Measurements from ENCODE around the gene KRTAP4-11. TPM values are rescaled to one million over a fixed set of nuclear protein-coding genes. Genes with fewer than 3 reads are reported as not detected.
"Not testable (repeated sequence)": the region's sequence is repeated elsewhere in the genome, so short reads cannot be mapped to it uniquely, and the experiment has no call there.

KRTAP4-11 gene
- total RNA-seq, 2 experiments from 2014 or later = not detected

DNA sequence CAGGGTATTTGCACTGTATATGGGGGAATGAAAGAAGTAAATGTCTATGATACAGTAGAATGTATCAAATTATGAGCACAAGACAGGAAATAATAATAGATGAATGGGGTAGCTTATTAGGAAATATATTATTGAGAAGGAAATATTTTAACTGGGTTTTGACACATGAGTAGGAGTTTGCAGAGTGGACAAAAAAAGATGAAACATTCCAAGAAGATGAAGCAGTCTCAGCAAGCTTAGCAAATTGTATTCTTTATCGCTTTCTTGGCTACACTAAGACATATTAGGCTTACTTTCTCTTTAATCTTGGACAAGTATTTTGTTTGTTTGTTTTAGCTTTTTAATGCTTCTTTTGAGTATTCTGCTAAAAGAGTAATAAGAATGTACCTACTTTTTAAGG is 14.3 kb downstream of the KRTAP4-11 start:
- no peak for DNase-seq (ENCODE audit: low spot score)
- H3K9me2 ChIP-seq (ENCODE audit: insufficient read depth, low read length) = no peaks in the 10 kb centered on the region
- ChIA-PET CTCF (ENCODE audit: unreplicated experiment) (no interaction called here), POLR2A (no interaction called here)
- H3K4me2 ChIP-seq (ENCODE audit: low read length) = no peak overlapping the region
- intact Hi-C loops (cut with micrococcal nuclease; ENCODE audit: unreplicated experiment) = no loop called here
- TF ChIP-seq EZH2phosphoT487 (IDR thresholded peaks at IDR 0.05; ENCODE audit: borderline replicate concordance, low read depth, low read length) = no peak
- TF ChIP-seq, protein P1, sequence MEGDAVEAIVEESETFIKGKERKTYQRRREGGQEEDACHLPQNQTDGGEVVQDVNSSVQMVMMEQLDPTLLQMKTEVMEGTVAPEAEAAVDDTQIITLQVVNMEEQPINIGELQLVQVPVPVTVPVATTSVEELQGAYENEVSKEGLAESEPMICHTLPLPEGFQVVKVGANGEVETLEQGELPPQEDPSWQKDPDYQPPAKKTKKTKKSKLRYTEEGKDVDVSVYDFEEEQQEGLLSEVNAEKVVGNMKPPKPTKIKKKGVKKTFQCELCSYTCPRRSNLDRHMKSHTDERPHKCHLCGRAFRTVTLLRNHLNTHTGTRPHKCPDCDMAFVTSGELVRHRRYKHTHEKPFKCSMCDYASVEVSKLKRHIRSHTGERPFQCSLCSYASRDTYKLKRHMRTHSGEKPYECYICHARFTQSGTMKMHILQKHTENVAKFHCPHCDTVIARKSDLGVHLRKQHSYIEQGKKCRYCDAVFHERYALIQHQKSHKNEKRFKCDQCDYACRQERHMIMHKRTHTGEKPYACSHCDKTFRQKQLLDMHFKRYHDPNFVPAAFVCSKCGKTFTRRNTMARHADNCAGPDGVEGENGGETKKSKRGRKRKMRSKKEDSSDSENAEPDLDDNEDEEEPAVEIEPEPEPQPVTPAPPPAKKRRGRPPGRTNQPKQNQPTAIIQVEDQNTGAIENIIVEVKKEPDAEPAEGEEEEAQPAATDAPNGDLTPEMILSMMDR (conservative IDR thresholded peaks at IDR 0.05; ENCODE audit: low read length) = no peak
- H3K79me2 ChIP-seq (ENCODE audit: insufficient read depth, low read depth, low read length) = no peaks in the 10 kb centered on the region
- H3K4me3 ChIP-seq (ENCODE audit: low read depth, low read length, poor library complexity, severe bottlenecking) = no peak overlapping the region
- no TSS peak for BruUV-seq (replicated peaks)
- no peak overlapping the region for H2AFZ ChIP-seq (ENCODE audit: low read length)
- no peaks in the 10 kb centered on the region for H3K4me1 ChIP-seq (ENCODE audit: insufficient read depth, low read length, poor library complexity, severe bottlenecking)
- no peaks in the 10 kb centered on the region for H3K36me3 ChIP-seq (ENCODE audit: insufficient read depth, low read length)
- no peaks in the 10 kb centered on the region for H3K9me3 ChIP-seq (ENCODE audit: low read length)
- no peaks in the 10 kb centered on the region for H4K20me1 ChIP-seq (ENCODE audit: insufficient read depth, low read length)
- H3K27ac ChIP-seq (ENCODE audit: low read depth, low read length, poor library complexity, severe bottlenecking) = no peak overlapping the region

DNA sequence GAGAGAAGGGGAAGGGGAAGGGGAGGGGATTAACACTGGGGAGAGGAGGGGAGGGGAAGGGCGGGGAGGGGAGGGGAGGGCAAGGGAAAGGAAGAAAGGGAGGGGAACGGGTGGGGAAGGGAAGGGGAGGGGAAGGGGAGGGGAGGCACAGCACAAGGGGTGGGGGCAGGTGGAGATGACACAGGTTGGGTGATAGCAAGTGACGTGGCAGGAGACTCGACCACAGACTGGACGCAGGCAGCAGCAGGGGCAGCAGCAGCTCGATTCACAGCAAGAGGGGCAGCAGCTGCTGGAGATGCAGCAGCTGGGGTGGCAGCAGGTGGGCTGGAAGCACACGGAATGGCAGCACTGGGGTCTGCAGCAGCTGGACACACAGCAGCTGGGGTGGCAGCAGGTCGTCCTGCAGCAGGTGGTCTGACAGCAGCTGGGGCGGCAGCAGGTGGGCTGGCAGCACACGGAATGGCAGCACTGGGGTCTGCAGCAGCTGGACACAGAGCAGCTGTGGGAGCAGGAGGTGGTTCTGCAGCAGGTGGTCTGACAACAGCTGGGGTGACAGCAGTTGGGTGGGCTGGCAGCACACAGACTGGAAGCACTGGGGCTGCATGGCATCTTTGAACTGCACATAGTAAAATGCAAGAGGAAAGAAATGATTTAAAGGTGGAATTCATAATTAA is 16.4 kb downstream of the KRTAP4-11 start, which contains the start of gene KRTAP4-16:
KRTAP4-16 (minus strand) TSS at position 624 of the 674 bp plus-strand sequence; CDS start at position 624, 0 bp downstream.
- POLR2A ChIA-PET = no interaction called here
- BruUV-seq (replicated peaks) = no TSS peak
- H3K4me1 ChIP-seq (ENCODE audit: insufficient read depth, low read length, poor library complexity, severe bottlenecking) = no peaks in the 10 kb centered on the region
- H3K4me3 ChIP-seq (ENCODE audit: low read depth, low read length, poor library complexity, severe bottlenecking) = no peak within 1 kb of the TSS
- H2AFZ ChIP-seq (ENCODE audit: low read length) = no peak within 1 kb of the TSS
- no peaks in the 10 kb centered on the region for H3K36me3 ChIP-seq (ENCODE audit: insufficient read depth, low read length)
- no peaks in the 10 kb centered on the region for H3K9me3 ChIP-seq (ENCODE audit: low read length)
- no peak within 1 kb of the TSS for H3K27ac ChIP-seq (ENCODE audit: low read depth, low read length, poor library complexity, severe bottlenecking)
- H3K9me2 ChIP-seq (ENCODE audit: insufficient read depth, low read length) = no peaks in the 10 kb centered on the region
- TF ChIP-seq EZH2phosphoT487 (IDR thresholded peaks at IDR 0.05; ENCODE audit: borderline replicate concordance, low read depth, low read length) = no peak
- TF ChIP-seq, protein P1 (conservative IDR thresholded peaks at IDR 0.05; ENCODE audit: low read length) = no peak
- no peaks in the 10 kb centered on the region for H4K20me1 ChIP-seq (ENCODE audit: insufficient read depth, low read length)
- DNase-seq (ENCODE audit: low spot score) = no peak
- H3K4me2 ChIP-seq (ENCODE audit: low read length) = no peak within 1 kb of the TSS
- CTCF ChIA-PET (ENCODE audit: unreplicated experiment) = no interaction called here
- intact Hi-C loops (cut with micrococcal nuclease; ENCODE audit: unreplicated experiment) = no loop called here
- H3K79me2 ChIP-seq (ENCODE audit: insufficient read depth, low read depth, low read length) = no peaks in the 10 kb centered on the region

DNA sequence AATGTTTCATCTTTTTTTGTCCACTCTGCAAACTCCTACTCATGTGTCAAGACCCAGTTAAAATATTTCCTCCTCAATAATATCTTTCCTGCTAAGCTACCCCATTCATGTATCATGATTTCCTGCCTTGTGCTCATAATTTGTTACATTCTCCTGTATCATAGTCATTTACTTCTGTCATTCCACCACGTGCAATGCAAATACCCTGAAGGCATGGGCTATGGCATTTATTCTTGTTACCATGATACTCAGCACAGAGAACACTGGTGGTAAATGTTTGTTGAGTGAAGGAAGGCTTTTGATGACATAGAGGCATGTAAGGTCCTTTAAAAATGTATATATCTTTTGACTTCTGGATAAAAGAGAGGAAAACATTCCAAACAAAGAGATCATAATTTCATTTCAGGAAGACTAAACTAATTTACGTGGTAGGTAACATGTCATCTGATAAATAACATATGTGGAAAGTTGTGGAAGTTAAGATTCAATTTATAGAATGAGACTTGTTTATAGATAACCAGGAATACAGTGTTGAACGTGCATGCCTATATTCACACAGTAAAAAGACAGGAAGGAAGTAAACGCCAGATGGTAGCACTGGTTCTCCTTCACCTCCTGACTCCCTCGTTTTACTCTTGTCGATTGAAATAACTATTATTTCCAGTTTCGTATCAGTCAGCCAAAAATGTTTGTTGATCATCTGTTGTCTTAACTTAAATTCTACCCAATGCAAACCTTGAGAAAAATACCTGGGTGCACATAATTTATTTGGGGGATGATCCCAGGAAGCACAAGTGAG is 18.3 kb downstream of the KRTAP4-11 start:
- H4K20me1 ChIP-seq (ENCODE audit: insufficient read depth, low read length); H3K36me3 ChIP-seq (ENCODE audit: insufficient read depth, low read length); intact Hi-C loops (cut with micrococcal nuclease; ENCODE audit: unreplicated experiment); DNase-seq (ENCODE audit: low spot score); H3K4me2 ChIP-seq (ENCODE audit: low read length); H3K9me3 ChIP-seq (ENCODE audit: low read length); H3K4me1 ChIP-seq (ENCODE audit: insufficient read depth, low read length, poor library complexity, severe bottlenecking); H3K9me2 ChIP-seq (ENCODE audit: insufficient read depth, low read length); POLR2A ChIA-PET; H3K79me2 ChIP-seq (ENCODE audit: insufficient read depth, low read depth, low read length); BruUV-seq (replicated peaks); H2AFZ ChIP-seq (ENCODE audit: low read length); H3K4me3 ChIP-seq (ENCODE audit: low read depth, low read length, poor library complexity, severe bottlenecking); H3K27ac ChIP-seq (ENCODE audit: low read depth, low read length, poor library complexity, severe bottlenecking); CTCF ChIA-PET (ENCODE audit: unreplicated experiment): not testable (repeated sequence)
